Measurements from ENCODE around the gene GFI1B. TPM values are rescaled to one million over a fixed set of nuclear protein-coding genes. Genes with fewer than 3 reads are reported as not detected.

The GFI1B gene
- polyA plus RNA-seq, 2 of the 4 experiments (the other 2 are of a cell fraction) = 0.09 TPM; not detected in 1

DNA sequence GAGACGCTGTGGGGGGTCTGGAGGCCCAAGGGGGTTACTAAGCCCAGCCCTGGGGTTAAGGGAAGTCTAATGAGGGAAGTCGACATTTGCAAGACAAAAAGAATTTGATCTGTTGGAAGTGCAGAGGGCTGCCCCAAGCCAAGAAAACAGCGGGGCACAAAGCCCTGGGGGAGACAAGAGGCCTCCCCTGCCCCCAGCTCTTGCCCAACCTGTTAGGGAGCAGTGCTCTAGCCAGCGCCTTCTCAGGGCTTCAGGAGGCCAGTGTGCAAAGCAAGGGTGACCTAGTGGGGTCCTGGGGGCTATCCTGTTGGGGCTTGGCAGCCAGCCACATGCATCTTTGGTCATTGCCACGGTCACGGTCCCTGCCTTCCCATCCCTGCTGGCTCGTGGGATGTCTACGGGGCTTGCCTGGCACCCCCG, 25.2 kb downstream of the GFI1B start:
- no peaks in the 10 kb centered on the region for H3K4me1 ChIP-seq
- H3K9me3 ChIP-seq = no peaks in the 10 kb centered on the region
- H3K27ac ChIP-seq = no peak overlapping the region
- FAIRE-seq = no peak
- no peak for TF ChIP-seq ZFP36 (IDR thresholded peaks at IDR 0.05; ENCODE audit: borderline replicate concordance, partially characterized antibody)
- 81% methylated on average over 5 of the region's 9 CpGs for whole genome bisulfite sequencing (ENCODE audit: missing lambda C conversion rate)
- ATAC-seq = no peak
- POLR2A ChIA-PET = interaction anchor here (2.5 kb wide), 1 partner anchor 27 kb away, joined by 10 read pairs; the partner anchor contains the start of gene GTF3C5
- DNase-seq (ENCODE audit: low read depth in 1 of 2, low spot score in 1 of 2) = no peak
- CTCF ChIA-PET = interaction anchor here (1.2 to 6.9 kb wide), 4 partner anchors 16 to 25 kb away, joined by 3 to 71 read pairs (median 17); partner anchors contain the start of gene GFI1B
- no peak overlapping the region for H3K4me2 ChIP-seq
- no peak overlapping the region for H3K4me3 ChIP-seq

DNA sequence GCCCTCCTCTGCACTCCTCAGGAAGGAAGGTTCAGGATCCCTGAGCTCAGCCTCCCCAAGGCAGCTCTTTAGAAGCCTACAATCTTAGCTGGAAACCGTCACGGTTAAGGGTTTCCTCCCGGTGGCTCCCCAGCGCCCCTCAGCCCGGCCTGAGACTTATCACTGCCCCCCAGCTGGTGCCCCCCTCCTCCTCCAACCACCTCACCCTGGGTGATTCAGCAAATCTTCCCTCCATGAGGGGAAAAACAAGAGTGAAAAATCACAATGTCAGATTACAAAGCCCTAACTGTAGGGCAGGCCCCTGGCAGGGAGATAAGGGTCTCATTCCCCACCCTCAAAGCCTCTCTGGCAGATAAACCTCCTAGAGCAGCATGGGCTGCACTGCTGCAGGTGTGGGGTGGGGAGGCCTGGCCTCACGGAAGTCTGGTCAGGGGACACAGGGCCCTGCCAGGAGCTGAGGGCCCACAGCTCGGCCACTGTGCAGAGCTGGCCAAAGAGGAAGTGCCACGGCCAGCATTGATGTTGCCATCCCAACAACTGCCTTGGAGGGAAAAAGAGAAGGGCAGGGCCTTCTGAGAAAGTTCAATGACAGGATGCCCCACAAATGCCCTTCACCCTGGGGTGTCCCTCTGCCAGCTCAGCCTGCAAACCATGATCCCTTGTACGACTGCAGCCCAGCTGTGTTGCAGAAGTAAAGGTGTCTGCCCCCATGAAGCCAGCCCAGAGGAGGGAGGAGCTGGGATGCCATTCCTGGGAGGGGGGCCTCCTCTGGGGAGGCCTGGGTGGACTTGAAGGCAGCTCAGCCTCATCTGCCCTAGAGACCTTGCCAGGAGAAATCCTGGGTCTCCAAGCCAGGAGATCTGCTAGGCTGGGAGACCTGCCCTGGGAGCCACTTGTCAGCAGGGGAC, 25.9 kb downstream of the GFI1B start:
- DNase-seq (ENCODE audit: low read depth in 1 of 2, low spot score in 1 of 2) = no peak
- H3K4me1 ChIP-seq = no peaks in the 10 kb centered on the region
- no peaks in the 10 kb centered on the region for H3K9me3 ChIP-seq
- TF ChIP-seq NFE2L2 (conservative IDR thresholded peaks at IDR 0.05; ENCODE audit: low read length) (no peak), RARB (CRISPR knock-in tag; IDR thresholded peaks at IDR 0.05) (no peak), CHD2 (IDR thresholded peaks at IDR 0.05; ENCODE audit: low read length, partially characterized antibody) (no peak), NPAS2 (CRISPR knock-in tag; IDR thresholded peaks at IDR 0.05; ENCODE audit: borderline replicate concordance) (no peak), MAZ (IDR thresholded peaks at IDR 0.05; ENCODE audit: borderline replicate concordance, low read depth, low read length) (no peak), KDM1A (IDR thresholded peaks at IDR 0.05; ENCODE audit: low read depth) (no peak)
- FAIRE-seq = no peak
- no peak for ATAC-seq
- no peak overlapping the region for H3K4me3 ChIP-seq
- H3K4me2 ChIP-seq = no peak overlapping the region
- no peak overlapping the region for H3K27ac ChIP-seq
- ChIA-PET CTCF (interaction anchor here (0.9 to 6.9 kb wide), 7 partner anchors 16 to 99 kb away, joined by 3 to 71 read pairs (median 4); partner anchors contain the start of gene GFI1B), POLR2A (interaction anchor here (2.5 kb wide), 1 partner anchor 26 kb away, joined by 10 read pairs; the partner anchor contains the start of gene GTF3C5)
- WGBS (ENCODE audit: missing lambda C conversion rate) = 76% methylated on average over 9 of the region's 9 CpGs

GRCh38 chr9:133004999-133005760, 26.7 kb downstream of the GFI1B start:
- 69% methylated on average over 13 of the region's 14 CpGs for WGBS (ENCODE audit: missing lambda C conversion rate)
- Histone ChIP-seq H3K4me2 (no peak overlapping the region), H3K4me1 (no peaks in the 10 kb centered on the region), H3K9me3 (peaks cover 3% of the 10 kb centered on the region; the same call in 1 of the 3 replicates), H3K27ac (no peak overlapping the region), H3K4me3 (no peak overlapping the region)
- TF ChIP-seq CEBPB (IDR thresholded peaks at IDR 0.05) (no peak), MAFK (IDR thresholded peaks at IDR 0.05; ENCODE audit: partially characterized antibody) (no peak), POLR2AphosphoS2 (conservative IDR thresholded peaks at IDR 0.05; ENCODE audit: low read length) (no peak), FOSB (CRISPR knock-in tag; IDR thresholded peaks at IDR 0.05) (no peak), TP53 (CRISPR knock-in tag; IDR thresholded peaks at IDR 0.05) (no peak), HES2 (IDR thresholded peaks at IDR 0.05) (no peak), ZNF302 (CRISPR knock-in tag; IDR thresholded peaks at IDR 0.05) (no peak), PHF8 (IDR thresholded peaks at IDR 0.05; ENCODE audit: borderline replicate concordance, low read depth) (no peak), CBX8 (IDR thresholded peaks at IDR 0.05) (no peak), HEYL (CRISPR knock-in tag; IDR thresholded peaks at IDR 0.05) (no peak), NFE2L2 (conservative IDR thresholded peaks at IDR 0.05; ENCODE audit: low read length) (no peak), CTCF (IDR thresholded peaks at IDR 0.05) (no peak), RCOR1 (IDR thresholded peaks at IDR 0.05; ENCODE audit: low read depth, low read length) (no peak), REST (IDR thresholded peaks at IDR 0.05) (no peak)
- TF ChIP-seq, protein P1, sequence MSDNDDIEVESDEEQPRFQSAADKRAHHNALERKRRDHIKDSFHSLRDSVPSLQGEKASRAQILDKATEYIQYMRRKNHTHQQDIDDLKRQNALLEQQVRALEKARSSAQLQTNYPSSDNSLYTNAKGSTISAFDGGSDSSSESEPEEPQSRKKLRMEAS (IDR thresholded peaks at IDR 0.05) = no peak
- TF ChIP-seq, protein P2, sequence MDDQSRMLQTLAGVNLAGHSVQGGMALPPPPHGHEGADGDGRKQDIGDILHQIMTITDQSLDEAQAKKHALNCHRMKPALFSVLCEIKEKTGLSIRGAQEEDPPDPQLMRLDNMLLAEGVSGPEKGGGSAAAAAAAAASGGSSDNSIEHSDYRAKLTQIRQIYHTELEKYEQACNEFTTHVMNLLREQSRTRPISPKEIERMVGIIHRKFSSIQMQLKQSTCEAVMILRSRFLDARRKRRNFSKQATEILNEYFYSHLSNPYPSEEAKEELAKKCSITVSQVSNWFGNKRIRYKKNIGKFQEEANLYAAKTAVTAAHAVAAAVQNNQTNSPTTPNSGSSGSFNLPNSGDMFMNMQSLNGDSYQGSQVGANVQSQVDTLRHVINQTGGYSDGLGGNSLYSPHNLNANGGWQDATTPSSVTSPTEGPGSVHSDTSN (IDR thresholded peaks at IDR 0.05) = no peak
- CTCF ChIA-PET = interaction anchor here (0.9 to 6.9 kb wide), 9 partner anchors 17 to 109 kb away, joined by 3 to 71 read pairs (median 4); partner anchors contain the start of gene GFI1B
- ATAC-seq (no peak), FAIRE-seq (no peak), DNase-seq (ENCODE audit: low read depth in 1 of 2, low spot score in 1 of 2) (no peak)
- POLR2A ChIA-PET = interaction anchor here (0.6 to 2.5 kb wide), 2 partner anchors 25 to 605 kb away, joined by 9 to 10 read pairs; partner anchors contain the start of gene GTF3C5
